Hepatocyte (in vitro differentiated cells): Measurements from ENCODE around the gene RPL7L1. TPM values are rescaled to one million over a fixed set of nuclear protein-coding genes. Genes with fewer than 3 reads are reported as not detected.
"Not testable (repeated sequence)": the region's sequence is repeated elsewhere in the genome, so short reads cannot be mapped to it uniquely, and the experiment has no call there.

Source experiments
- DNase-seq: peaks from one replicate; pipeline ENCODE4 v3.0.0-alpha.2; 2016; ENCODE audit warnings: low spot score
- H2AFZ ChIP-seq: fragments of 200-600 bp; sonication (generic); 2 replicates; pipeline ENCODE4 v1.6.0; 2016; ENCODE audit warnings: antibody characterized with exemption, mild to moderate bottlenecking
- H3K27ac ChIP-seq: fragments of 200-600 bp; sonication (generic); 2 replicates; pipeline ENCODE4 v1.5.1; 2016; ENCODE audit warnings: mild to moderate bottlenecking
- H3K27me3 ChIP-seq: fragments of 200-600 bp; sonication (generic); 2 replicates; pipeline ENCODE4 v1.6.1; 2016
- H3K36me3 ChIP-seq: fragments of 200-600 bp; sonication (generic); replicated peaks from 2 replicates; pipeline ENCODE4 v1.5.1; 2016; ENCODE audit warnings: low read depth; ENCODE audit not compliant: insufficient read depth
- H3K4me1 ChIP-seq: fragments of 200-600 bp; sonication (generic); 2 replicates; pipeline ENCODE4 v1.5.1; 2016; ENCODE audit warnings: mild to moderate bottlenecking, moderate library complexity; ENCODE audit not compliant: insufficient read depth
- H3K4me2 ChIP-seq: fragments of 200-600 bp; sonication (generic); 2 replicates; pipeline ENCODE4 v1.6.0; 2016
- H3K4me3 ChIP-seq: fragments of 200-600 bp; sonication (generic); 2 replicates; pipeline ENCODE4 v1.5.1; 2016; ENCODE audit warnings: mild to moderate bottlenecking
- H3K79me2 ChIP-seq: fragments of 200-600 bp; sonication (generic); 2 replicates; pipeline ENCODE4 v1.6.0; 2017; ENCODE audit warnings: mild to moderate bottlenecking
- H3K9me2 ChIP-seq: fragments of 200-600 bp; sonication (generic); replicated peaks from 2 replicates; pipeline ENCODE4 v1.6.0; 2017; ENCODE audit warnings: mild to moderate bottlenecking; ENCODE audit not compliant: insufficient read depth
- H3K9me3 ChIP-seq: fragments of 200-600 bp; sonication (generic); 2 replicates; pipeline ENCODE4 v1.5.1; 2016; ENCODE audit warnings: low read depth, mild to moderate bottlenecking
- H4K20me1 ChIP-seq: fragments of 200-600 bp; sonication (generic); 2 replicates; pipeline ENCODE4 v1.6.0; 2016; ENCODE audit warnings: mild to moderate bottlenecking; ENCODE audit not compliant: insufficient read depth, poor library complexity, severe bottlenecking
- CTCF ChIP-seq: fragments of 200-600 bp; sonication (generic); IDR thresholded peaks from 2 replicates; pipeline ENCODE4 v1.5.1; 2016; ENCODE audit warnings: antibody characterized with exemption, mild to moderate bottlenecking; ENCODE audit not compliant: poor library complexity
- EZH2 ChIP-seq: fragments of 200-600 bp; sonication (generic); IDR thresholded peaks from 2 replicates; pipeline ENCODE4 v1.6.1; 2016; ENCODE audit warnings: antibody characterized with exemption, mild to moderate bottlenecking, borderline replicate concordance
- EZH2phosphoT487 ChIP-seq: fragments of 200-600 bp; sonication (generic); IDR thresholded peaks from one replicate; pipeline ENCODE4 v1.6.1; 2018; ENCODE audit warnings: antibody characterized with exemption, mild to moderate bottlenecking, low read depth, moderate library complexity; ENCODE audit not compliant: unreplicated experiment, severe bottlenecking
- WGBS: methylation state at CpG from one replicate; pipeline ENCODE4 v1.1.6; 2016; ENCODE audit warnings: low lambda C conversion rate; ENCODE audit errors: missing lambda C conversion rate; 5-methylcytosine and 5-hydroxymethylcytosine counted together
- polyA plus RNA-seq: library from polyadenylated mRNA; unstranded; fragments of >200 nt; fragmentation: Nextera tagmentation; extraction: Ambion mirVana; gene quantifications from 2 replicates; pipeline ENCODE4 v1.2.1, GENCODE V29; 2016
- total RNA-seq: library from RNA; depleted of rRNA; stranded (reverse); fragments of >200 nt; gene quantifications from 2 replicates; pipeline ENCODE4 v1.2.3, GENCODE V29; 2014

RPL7L1 gene
- total and polyA plus RNA-seq, 2 experiments from 2014 or later = 63.0 to 111 TPM

GRCh38 chr6:42877695-42878094, 1.7 kb upstream of the RPL7L1 start:
- Histone ChIP-seq H4K20me1 (no peaks in the 10 kb centered on the region), H3K36me3 (no peaks in the 10 kb centered on the region), H3K9me3 (no peaks in the 10 kb centered on the region), H3K4me2 (no peak overlapping the region), H3K9me2 (no peaks in the 10 kb centered on the region), H2AFZ (peak overlapping the region; percentile 41), H3K4me1 (peaks cover 7% of the 10 kb centered on the region), H3K79me2 (peaks cover 27% of the 10 kb centered on the region), H3K4me3 (no peak overlapping the region), H3K27me3 (no peaks in the 10 kb centered on the region), H3K27ac (no peak overlapping the region)
- DNase-seq = no peak
- WGBS = 85% methylated on average over 3 of the region's 3 CpGs
- TF ChIP-seq EZH2phosphoT487 (no peak), EZH2 (no peak), CTCF (no peak)

- H3K4me1 ChIP-seq, H4K20me1 ChIP-seq, H3K9me3 ChIP-seq, DNase-seq, H3K27me3 ChIP-seq, H3K36me3 ChIP-seq, H3K9me2 ChIP-seq: not testable (repeated sequence)
- peaks cover 48% of the 10 kb centered on the region for H3K79me2 ChIP-seq
- 15% methylated on average over 25 of the region's 25 CpGs for WGBS
- H3K4me2 ChIP-seq = peak overlapping the region; percentile 93
- peak overlapping the region; percentile 73 for H3K4me3 ChIP-seq
- H3K27ac ChIP-seq = peak overlapping the region; percentile 92
- peak overlapping the region; percentile 97 for H2AFZ ChIP-seq
Measured at GRCh38 chr6:42880240-42880817, 913 bp downstream of the RPL7L1 start.

GRCh38 chr6:42880871-42881270, 1.5 kb downstream of the RPL7L1 start:
- Histone ChIP-seq H3K79me2 (peaks cover 48% of the 10 kb centered on the region), H3K4me3 (peak overlapping the region; percentile 73), H3K27ac (peak overlapping the region; percentile 92), H3K4me2 (peak overlapping the region; percentile 93)
- not testable (repeated sequence) for H3K36me3 ChIP-seq, H3K4me1 ChIP-seq, H2AFZ ChIP-seq, DNase-seq, H3K9me2 ChIP-seq, H3K9me3 ChIP-seq, H4K20me1 ChIP-seq, H3K27me3 ChIP-seq
- WGBS = 90% methylated on average over 12 of the region's 12 CpGs

- 96% methylated on average over 4 of the region's 4 CpGs for WGBS
- no peak for TF ChIP-seq CTCF
- no peak for TF ChIP-seq EZH2phosphoT487
- TF ChIP-seq EZH2 = no peak
- no peak overlapping the region for H3K4me2 ChIP-seq
- H4K20me1 ChIP-seq = peaks cover 5% of the 10 kb centered on the region
- no peak for DNase-seq
- H3K9me3 ChIP-seq = no peaks in the 10 kb centered on the region
- H3K9me2 ChIP-seq = no peaks in the 10 kb centered on the region
- no peak overlapping the region for H3K4me3 ChIP-seq
- H3K27me3 ChIP-seq = no peaks in the 10 kb centered on the region
- peaks cover 3% of the 10 kb centered on the region for H3K36me3 ChIP-seq
- no peak overlapping the region for H3K27ac ChIP-seq
- H3K4me1 ChIP-seq = peaks cover 11% of the 10 kb centered on the region
- peaks cover 44% of the 10 kb centered on the region for H3K79me2 ChIP-seq
- H2AFZ ChIP-seq = no peak overlapping the region
Measured at GRCh38 chr6:42885702-42886101, 6.3 kb downstream of the RPL7L1 start.

- not testable (repeated sequence) for H3K27ac ChIP-seq, DNase-seq, H3K4me2 ChIP-seq, H3K9me3 ChIP-seq, H4K20me1 ChIP-seq, H3K9me2 ChIP-seq, H2AFZ ChIP-seq, H3K27me3 ChIP-seq, H3K4me3 ChIP-seq, H3K36me3 ChIP-seq
- WGBS = 100% methylated on average over 4 of the region's 4 CpGs
- peaks cover 13% of the 10 kb centered on the region for H3K4me1 ChIP-seq
- peaks cover 19% of the 10 kb centered on the region for H3K79me2 ChIP-seq
Measured at GRCh38 chr6:42888201-42888600, 8.8 kb downstream of the RPL7L1 start.
